Neural cell (in vitro differentiated cells): ENCODE results near the gene ARHGEF26. TPM values are rescaled to one million over a fixed set of nuclear protein-coding genes. Genes with fewer than 3 reads are reported as not detected.

ENCODE experiments used
- H2AFZ ChIP-seq: fragments of 200-600, 300-800 bp; sonication (generic), shearing (Covaris generic); 2 replicates; pipeline ENCODE4 v1.6.0; 2014; ENCODE audit warnings: low read depth, mild to moderate bottlenecking, antibody characterized with exemption, low read length, moderate library complexity
- H3F3A ChIP-seq: fragments of 200-600 bp; shearing (Covaris generic); 2 replicates; pipeline ENCODE4 v1.6.1; 2016; ENCODE audit warnings: mild to moderate bottlenecking, moderate library complexity, mixed read lengths, antibody characterized with exemption, low read length; ENCODE audit not compliant: insufficient read depth, poor library complexity, severe bottlenecking
- H3K27ac ChIP-seq: fragments of 200-600, 300-800 bp; sonication (generic), shearing (Covaris generic); 2 replicates; pipeline ENCODE4 v1.5.1; 2014; ENCODE audit warnings: mild to moderate bottlenecking, low read length, moderate library complexity
- H3K27me3 ChIP-seq: fragments of 300-800, 200-600 bp; sonication (generic), shearing (Covaris generic); 2 replicates; pipeline ENCODE4 v1.6.0; 2014; ENCODE audit warnings: mild to moderate bottlenecking, low read depth, low read length, moderate library complexity; ENCODE audit not compliant: insufficient read depth
- H3K36me3 ChIP-seq: fragments of 300-800, 200-600 bp; sonication (generic), shearing (Covaris generic); 2 replicates; pipeline ENCODE4 v1.5.1; 2014; ENCODE audit warnings: mild to moderate bottlenecking, antibody characterized with exemption, low read length, moderate library complexity; ENCODE audit not compliant: insufficient read depth
- H3K4me2 ChIP-seq: fragments of 300-800, 200-600 bp; sonication (generic), shearing (Covaris generic); 2 replicates; pipeline ENCODE4 v1.6.0; 2014; ENCODE audit warnings: mild to moderate bottlenecking, low read length
- H3K4me3 ChIP-seq: fragments of 300-800, 200-600 bp; sonication (generic), shearing (Covaris generic); 2 replicates; pipeline ENCODE4 v1.5.1; 2014; ENCODE audit warnings: mild to moderate bottlenecking, low read length, moderate library complexity
- H3K79me2 ChIP-seq: fragments of 200-600 bp; shearing (Covaris generic); replicated peaks from 2 replicates; pipeline ENCODE4 v1.6.0; 2014; ENCODE audit warnings: mild to moderate bottlenecking, low read length, moderate library complexity; ENCODE audit not compliant: insufficient read depth
- H3K9ac ChIP-seq: fragments of 300-800, 200-600 bp; sonication (generic), shearing (Covaris generic); 2 replicates; pipeline ENCODE4 v1.6.1; 2016; ENCODE audit warnings: mild to moderate bottlenecking, low read length, mixed read lengths
- H3K9me2 ChIP-seq: fragments of 200-600 bp; shearing (Covaris generic); 2 replicates; pipeline ENCODE4 v1.6.1; 2016; ENCODE audit warnings: mild to moderate bottlenecking, low read length, mixed read lengths; ENCODE audit not compliant: insufficient read depth
- H3K9me3 ChIP-seq: fragments of 200-600, 300-800 bp; sonication (generic), shearing (Covaris generic); 2 replicates; pipeline ENCODE4 v1.6.1; 2016; ENCODE audit warnings: mild to moderate bottlenecking, mixed run types, low read length, moderate library complexity, mixed read lengths
- H4K20me1 ChIP-seq: fragments of 200-600 bp; shearing (Covaris generic); 2 replicates; pipeline ENCODE4 v1.6.1; 2016; ENCODE audit warnings: mild to moderate bottlenecking, mixed run types; ENCODE audit not compliant: insufficient read depth
- CTCF ChIP-seq: fragments of 450-650 bp; IDR thresholded peaks from 2 replicates; pipeline ENCODE4 v1.5.1; 2014; ENCODE audit warnings: antibody characterized with exemption, mild to moderate bottlenecking, moderate library complexity; ENCODE audit not compliant: poor library complexity, severe bottlenecking
- EP300 ChIP-seq: fragments of 450-650 bp; conservative IDR thresholded peaks from 2 replicates; pipeline ENCODE4 v1.6.1; 2014; ENCODE audit warnings: antibody characterized with exemption, mild to moderate bottlenecking, moderate library complexity; ENCODE audit not compliant: poor library complexity, severe bottlenecking
- EZH2 ChIP-seq: fragments of 200-600, 300-800 bp; shearing (Covaris generic), sonication (generic); IDR thresholded peaks from 2 replicates; pipeline ENCODE4 v1.6.1; 2014; ENCODE audit warnings: antibody characterized with exemption, low read length, borderline replicate concordance, mild to moderate bottlenecking; ENCODE audit not compliant: insufficient read depth, poor library complexity, severe bottlenecking
- MXI1 ChIP-seq: fragments of 450-650 bp; conservative IDR thresholded peaks from 2 replicates; pipeline ENCODE4 v1.6.1; 2014; ENCODE audit warnings: antibody characterized with exemption, mild to moderate bottlenecking; ENCODE audit not compliant: poor library complexity, severe bottlenecking
- POLR2AphosphoS5 ChIP-seq: IDR thresholded peaks from 2 replicates; pipeline ENCODE4 v1.6.1; 2012
- RAD21 ChIP-seq: fragments of 450-650 bp; conservative IDR thresholded peaks from 2 replicates; pipeline ENCODE4 v1.6.1; 2014; ENCODE audit warnings: antibody characterized with exemption, mild to moderate bottlenecking, moderate library complexity
- REST ChIP-seq: IDR thresholded peaks from 2 replicates; pipeline ENCODE4 v1.6.1; 2012; ENCODE audit warnings: borderline replicate concordance
- SMC3 ChIP-seq: fragments of 450-650 bp; conservative IDR thresholded peaks from 2 replicates; pipeline ENCODE4 v1.6.1; 2014; ENCODE audit warnings: antibody characterized with exemption, mild to moderate bottlenecking, moderate library complexity; ENCODE audit not compliant: poor library complexity
- TAF1 ChIP-seq: IDR thresholded peaks from 2 replicates; pipeline ENCODE4 v1.6.1; 2012; ENCODE audit warnings: low read depth
- polyA plus RNA-seq: library from polyadenylated mRNA; depleted of rRNA; stranded (reverse); fragments of >200 nt; gene quantifications from 2 replicates; pipeline ENCODE4 v1.2.3, GENCODE V29; 2014

ARHGEF26 gene
- polyA plus RNA-seq, 1 donor from 2014 or later = 5.7 TPM

GRCh38 chr3:154178172-154178571 lies 57.0 kb downstream of the ARHGEF26 start:
- Histone ChIP-seq H3K4me2 (no peak overlapping the region), H3K9me2 (no peaks in the 10 kb centered on the region), H3K27me3 (no peaks in the 10 kb centered on the region), H3K9ac (no peak overlapping the region), H2AFZ (no peak overlapping the region), H3K36me3 (no peaks in the 10 kb centered on the region), H3K79me2 (no peaks in the 10 kb centered on the region), H3K4me3 (no peak overlapping the region), H3K9me3 (no peaks in the 10 kb centered on the region), H4K20me1 (no peaks in the 10 kb centered on the region), H3K27ac (no peak overlapping the region), H3F3A (no peaks in the 10 kb centered on the region)
- TF ChIP-seq RAD21 (no peak), EZH2 (no peak)

- H4K20me1 ChIP-seq = no peaks in the 10 kb centered on the region
- H3F3A ChIP-seq = no peaks in the 10 kb centered on the region
- H3K4me3 ChIP-seq = peak overlapping the region; percentile 7
- no peak overlapping the region for H3K4me2 ChIP-seq
- no peaks in the 10 kb centered on the region for H3K79me2 ChIP-seq
- H3K9ac ChIP-seq = no peak overlapping the region
- H3K27me3 ChIP-seq = no peaks in the 10 kb centered on the region
- TF ChIP-seq RAD21 (no peak), EP300 (peak; percentile 45)
- H3K9me2 ChIP-seq = no peaks in the 10 kb centered on the region
- H2AFZ ChIP-seq = no peak overlapping the region
- no peak overlapping the region for H3K27ac ChIP-seq
- H3K36me3 ChIP-seq = no peaks in the 10 kb centered on the region
- H3K9me3 ChIP-seq = no peaks in the 10 kb centered on the region
Measured at GRCh38 chr3:154180836-154181691, 59.9 kb downstream of the ARHGEF26 start.

- Histone ChIP-seq H3F3A (no peaks in the 10 kb centered on the region), H3K9ac (no peak overlapping the region), H2AFZ (no peak overlapping the region), H3K27ac (no peak overlapping the region), H3K4me3 (no peak overlapping the region), H3K9me3 (no peaks in the 10 kb centered on the region), H3K36me3 (no peaks in the 10 kb centered on the region), H3K27me3 (no peaks in the 10 kb centered on the region), H3K9me2 (no peaks in the 10 kb centered on the region), H3K4me2 (no peak overlapping the region), H3K79me2 (no peaks in the 10 kb centered on the region), H4K20me1 (no peaks in the 10 kb centered on the region)
- no peak for TF ChIP-seq EP300
- TF ChIP-seq POLR2AphosphoS5 = no peak
- no peak for TF ChIP-seq MXI1
- TF ChIP-seq CTCF = no peak
- no peak for TF ChIP-seq TAF1
- TF ChIP-seq RAD21 = no peak
- TF ChIP-seq SMC3 = no peak
- TF ChIP-seq EZH2 = no peak
- TF ChIP-seq REST = no peak
Measured at GRCh38 chr3:154182322-154182922, 61.2 kb downstream of the ARHGEF26 start.
